GM23338 (cell line): ENCODE results near the gene DCAF4. TPM values are rescaled to one million over a fixed set of nuclear protein-coding genes. Genes with fewer than 3 reads are reported as not detected.

ENCODE experiments used
- ATAC-seq: fragments of 200-7000 bp; cut with Tn5 transposase; 3 replicates; pipeline ENCODE4 v1.9.1; 2020
- DNase-seq: peaks from one replicate; pipeline ENCODE4 v3.0.0-alpha.2; 2015; ENCODE audit warnings: low spot score
- H2AFZ ChIP-seq: fragments of 200-600 bp; sonication (generic); 2 replicates; pipeline ENCODE4 v1.8.0; 2016; ENCODE audit warnings: antibody characterized with exemption, mild to moderate bottlenecking, moderate library complexity
- H3F3A ChIP-seq: fragments of 200-600 bp; sonication (generic); replicated peaks from 2 replicates; pipeline ENCODE4 v1.8.0; 2017; ENCODE audit warnings: antibody characterized with exemption, mixed run types, low read depth
- H3K27ac ChIP-seq: fragments of 200-600 bp; sonication (generic); 2 replicates; pipeline ENCODE4 v1.6.1; 2016; ENCODE audit warnings: low read depth
- H3K27me3 ChIP-seq: fragments of 200-600 bp; sonication (generic); 2 replicates; pipeline ENCODE4 v1.8.0; 2016; ENCODE audit warnings: mild to moderate bottlenecking, mixed run types, moderate library complexity; ENCODE audit not compliant: insufficient read depth
- H3K36me3 ChIP-seq: fragments of 200-600 bp; sonication (generic); 2 replicates; pipeline ENCODE4 v1.8.0; 2016; ENCODE audit warnings: mild to moderate bottlenecking; ENCODE audit not compliant: insufficient read depth
- H3K4me1 ChIP-seq: fragments of 200-600 bp; sonication (generic); 2 replicates; pipeline ENCODE4 v1.8.0; 2016; ENCODE audit warnings: mild to moderate bottlenecking, moderate library complexity; ENCODE audit not compliant: insufficient read depth
- H3K4me2 ChIP-seq: fragments of 200-600 bp; sonication (generic); 2 replicates; pipeline ENCODE4 v1.7.1; 2017; ENCODE audit warnings: mixed run types
- H3K4me3 ChIP-seq: fragments of 200-600 bp; sonication (generic); 2 replicates; pipeline ENCODE4 v1.6.1; 2016; ENCODE audit warnings: mixed run types
- H3K79me2 ChIP-seq: fragments of 200-600 bp; sonication (generic); replicated peaks from 2 replicates; pipeline ENCODE4 v1.8.0; 2017; ENCODE audit warnings: mild to moderate bottlenecking; ENCODE audit not compliant: insufficient read depth
- H3K9me2 ChIP-seq: fragments of 200-600 bp; sonication (generic); 2 replicates; pipeline ENCODE4 v1.8.0; 2017; ENCODE audit not compliant: insufficient read depth
- H4K20me1 ChIP-seq: fragments of 200-600 bp; sonication (generic); replicated peaks from 2 replicates; pipeline ENCODE4 v1.8.0; 2017; ENCODE audit warnings: mild to moderate bottlenecking; ENCODE audit not compliant: insufficient read depth
- H3K27ac Mint-ChIP-seq: 2 replicates; pipeline ENCODE4 v1.8.0; 2020; ENCODE audit warnings: inconsistent platforms, mild to moderate bottlenecking, moderate library complexity, mixed read lengths
- H3K27me3 Mint-ChIP-seq: 3 replicates; pipeline ENCODE4 v1.8.0; 2022; ENCODE audit warnings: low read depth, mild to moderate bottlenecking, moderate library complexity, mixed read lengths, inconsistent platforms; ENCODE audit not compliant: insufficient read depth, poor library complexity
- H3K36me3 Mint-ChIP-seq: 3 replicates; pipeline ENCODE4 v1.8.0; 2021; ENCODE audit warnings: low read depth, mild to moderate bottlenecking, inconsistent platforms, moderate library complexity, mixed read lengths
- H3K4me1 Mint-ChIP-seq: 3 replicates; pipeline ENCODE4 v1.8.0; 2020; ENCODE audit warnings: mild to moderate bottlenecking, inconsistent platforms, mixed read lengths
- H3K4me3 Mint-ChIP-seq: 3 replicates; pipeline ENCODE4 v1.8.0; 2021; ENCODE audit warnings: moderate library complexity, mild to moderate bottlenecking, inconsistent platforms, mixed read lengths
- H3K9me3 Mint-ChIP-seq: 3 replicates; pipeline ENCODE4 v1.8.0; 2020; ENCODE audit warnings: moderate library complexity, mild to moderate bottlenecking, inconsistent platforms, mixed read lengths
- CREB1 ChIP-seq: fragments of 250-450 bp; sonication (Bioruptor Pico); IDR thresholded peaks from 2 replicates; pipeline ENCODE4 v1.5.0; 2020; ENCODE audit warnings: low read depth, mild to moderate bottlenecking, moderate library complexity
- CTCF ChIP-seq, 2 experiments: fragments of 200-600 bp in 1 of 2; sonication (generic) in 1 of 2; conservative IDR thresholded peaks; 2 replicates each; pipeline versions ENCODE4 v1.5.1 to v1.6.1; 2016 to 2017; ENCODE audit warnings: antibody characterized with exemption in 2 of 2, low read depth in 2 of 2, mild to moderate bottlenecking in 2 of 2, moderate library complexity in 1 of 2
- ETS1 ChIP-seq: IDR thresholded peaks from 2 replicates; pipeline ENCODE4 v1.6.1; 2016; ENCODE audit warnings: antibody characterized with exemption
- EZH2 ChIP-seq: fragments of 200-600 bp; sonication (generic); IDR thresholded peaks from one replicate; pipeline ENCODE4 v1.8.0; 2017; ENCODE audit warnings: antibody characterized with exemption, mild to moderate bottlenecking, low read depth; ENCODE audit not compliant: unreplicated experiment
- EZH2phosphoT487 ChIP-seq: fragments of 200-600 bp; sonication (generic); IDR thresholded peaks from one replicate; pipeline ENCODE4 v1.8.1; 2018; ENCODE audit warnings: antibody characterized with exemption; ENCODE audit not compliant: unreplicated experiment
- JUNB ChIP-seq: IDR thresholded peaks from one replicate; pipeline ENCODE4 v1.6.1; 2016; ENCODE audit warnings: antibody characterized with exemption; ENCODE audit not compliant: unreplicated experiment
- NANOG ChIP-seq: IDR thresholded peaks from 2 replicates; pipeline ENCODE4 v1.6.1; 2016; ENCODE audit warnings: antibody characterized with exemption, borderline replicate concordance
- POLR2AphosphoS5 ChIP-seq: IDR thresholded peaks from 2 replicates; pipeline ENCODE4 v1.6.1; 2016; ENCODE audit warnings: antibody characterized with exemption, low read depth
- REST ChIP-seq: IDR thresholded peaks from one replicate; pipeline ENCODE4 v1.6.1; 2018; ENCODE audit warnings: antibody characterized with exemption; ENCODE audit not compliant: unreplicated experiment
- STAT1 ChIP-seq: IDR thresholded peaks from one replicate; pipeline ENCODE4 v1.6.1; 2016; ENCODE audit warnings: antibody characterized with exemption; ENCODE audit not compliant: unreplicated experiment
- ZNF114 ChIP-seq: fragments of 250-450 bp; sonication (Bioruptor Pico); IDR thresholded peaks from 2 replicates; pipeline ENCODE4 v1.5.0; 2020; ENCODE audit warnings: mild to moderate bottlenecking, moderate library complexity
- ZNF331 ChIP-seq: fragments of 250-450 bp; sonication (Bioruptor Pico); IDR thresholded peaks from 2 replicates; pipeline ENCODE4 v1.5.0; 2020; ENCODE audit warnings: low read depth, mild to moderate bottlenecking, moderate library complexity
- ZNF462 ChIP-seq: fragments of 250-450 bp; sonication (Bioruptor Pico); IDR thresholded peaks from 2 replicates; pipeline ENCODE4 v1.5.0; 2020; ENCODE audit warnings: mild to moderate bottlenecking, moderate library complexity
- polyA plus RNA-seq: library from polyadenylated mRNA; unstranded; fragments of >200 nt; fragmentation: Nextera tagmentation; extraction: Ambion mirVana; gene quantifications from 2 replicates; pipeline ENCODE4 v1.2.1, GENCODE V29; 2016
- total RNA-seq: library from RNA; depleted of rRNA; stranded (reverse); fragments of >200 nt; shearing (Covaris generic); gene quantifications from 2 replicates; pipeline ENCODE4 v1.2.3, GENCODE V29; 2014

Gene DCAF4
- total and polyA plus RNA-seq, 2 experiments from 2014 or later, result 17.5 to 39.3 TPM

- Mint-ChIP-seq H3K4me3 (no peak overlapping the region), H3K27ac (no peak overlapping the region), H3K9me3 (no peaks in the 10 kb centered on the region), H3K27me3 (peaks cover 5% of the 10 kb centered on the region), H3K4me1 (no peaks in the 10 kb centered on the region), H3K36me3 (no peaks in the 10 kb centered on the region)
- ATAC-seq (no peak), DNase-seq (no peak)
- Histone ChIP-seq H3K27ac (no peak overlapping the region), H4K20me1 (no peaks in the 10 kb centered on the region), H3K36me3 (no peaks in the 10 kb centered on the region), H3K4me3 (no peak overlapping the region), H3K9me2 (0 out of 2 replicates have a peak, but pooled peaks cover 4% of the 10 kb centered on the region), H2AFZ (0 out of 2 replicates have a peak overlapping the region, but pooled peaks have one; percentile 32), H3K27me3 (no peaks in the 10 kb centered on the region), H3F3A (no peaks in the 10 kb centered on the region), H3K4me1 (no peaks in the 10 kb centered on the region), H3K79me2 (no peaks in the 10 kb centered on the region), H3K4me2 (no peak overlapping the region)
- TF ChIP-seq NANOG, result no peak
- TF ChIP-seq CTCF (conservative IDR thresholded peaks at IDR 0.05; ENCODE audit: low read depth in 2 of 2), result no peak
- TF ChIP-seq EZH2phosphoT487, result no peak
- no peak for TF ChIP-seq ZNF462 (CRISPR knock-in tag)
- TF ChIP-seq STAT1, result no peak
- no peak for TF ChIP-seq CREB1 (CRISPR knock-in tag)
- TF ChIP-seq POLR2AphosphoS5, result no peak
- no peak for TF ChIP-seq REST
- TF ChIP-seq JUNB, result no peak
- TF ChIP-seq ZNF331 (CRISPR knock-in tag), result no peak
- TF ChIP-seq EZH2, result no peak
- no peak for TF ChIP-seq ZNF114 (CRISPR knock-in tag)
- TF ChIP-seq ETS1, result no peak
These were observed 9.0 kb upstream of the DCAF4 start for GRCh38 chr14:72917094-72917802.
